Mononuclear cell (primary cell): ENCODE data around the gene PHETA2. TPM values are rescaled to one million over a fixed set of nuclear protein-coding genes. Genes with fewer than 3 reads are reported as not detected.

Experiments used
- H3K27me3 ChIP-seq: 2 replicates; pipeline ENCODE4 v1.6.0; 2011; ENCODE audit warnings: low read length, control low read depth; ENCODE audit not compliant: insufficient read depth
- H3K4me1 ChIP-seq: 2 replicates; pipeline ENCODE4 v1.5.1; 2011; ENCODE audit warnings: mild to moderate bottlenecking, low read length, control low read depth; ENCODE audit not compliant: insufficient read depth
- H3K4me3 ChIP-seq: 2 replicates; pipeline ENCODE4 v1.5.1; 2011; ENCODE audit warnings: mild to moderate bottlenecking, low read length, moderate library complexity
- H3K9me3 ChIP-seq: 2 replicates; pipeline ENCODE4 v1.5.1; 2011; ENCODE audit warnings: low read depth, mild to moderate bottlenecking, control low read depth, low read length
- total RNA-seq: library from RNA; depleted of rRNA; stranded (reverse); fragments of >200 nt; gene quantifications from one replicate; pipeline ENCODE4 v1.2.3, GENCODE V29; 2012

The PHETA2 gene, protein sequence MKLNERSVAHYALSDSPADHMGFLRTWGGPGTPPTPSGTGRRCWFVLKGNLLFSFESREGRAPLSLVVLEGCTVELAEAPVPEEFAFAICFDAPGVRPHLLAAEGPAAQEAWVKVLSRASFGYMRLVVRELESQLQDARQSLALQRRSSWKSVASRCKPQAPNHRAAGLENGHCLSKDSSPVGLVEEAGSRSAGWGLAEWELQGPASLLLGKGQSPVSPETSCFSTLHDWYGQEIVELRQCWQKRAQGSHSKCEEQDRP
- total RNA-seq: 0.94 TPM

DNA sequence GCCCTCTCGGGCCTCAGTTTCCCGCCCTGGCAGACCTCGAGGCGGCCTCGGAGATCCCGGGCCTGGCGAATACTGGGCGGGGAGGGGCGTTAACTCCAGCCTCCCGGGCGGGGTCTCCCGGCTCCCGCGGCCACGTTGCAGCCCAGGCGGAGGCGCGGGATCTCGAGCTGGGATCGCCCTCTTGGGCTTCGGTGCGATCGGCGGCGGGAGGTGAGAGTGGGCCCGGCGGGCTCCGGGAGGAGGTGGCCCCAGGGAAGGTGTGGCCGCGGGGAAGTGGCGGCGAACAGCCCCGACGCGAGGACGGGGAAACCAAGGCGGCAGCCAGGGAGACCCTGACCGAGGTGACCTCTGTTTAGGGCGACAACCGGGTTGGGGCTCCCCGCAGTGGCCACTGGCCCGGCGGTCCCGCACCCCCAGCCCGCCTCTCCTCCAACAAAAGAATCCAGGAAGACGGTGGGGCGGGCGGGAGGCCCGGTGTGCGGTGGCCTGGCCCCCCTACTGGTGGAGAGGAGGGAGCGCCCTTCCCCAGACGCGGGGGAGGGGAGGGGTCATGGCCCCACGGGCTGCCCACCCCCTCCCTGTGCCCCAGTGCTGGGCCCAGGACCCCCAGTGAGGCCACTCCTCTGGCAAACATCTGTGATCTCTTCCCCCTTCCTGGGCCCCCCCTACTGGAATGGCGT is at the start of gene PHETA2:
Gene PHETA2, plus strand, starts transcription at position 117 of the 680 bp plus-strand sequence. CDS start 3,046 bp downstream, outside the sequence.
- Histone ChIP-seq H3K27me3 (no peaks in the 10 kb centered on the region), H3K9me3 (no peaks in the 10 kb centered on the region), H3K4me1 (peaks cover 54% of the 10 kb centered on the region), H3K4me3 (peak within 1 kb of the TSS; percentile 45)

DNA sequence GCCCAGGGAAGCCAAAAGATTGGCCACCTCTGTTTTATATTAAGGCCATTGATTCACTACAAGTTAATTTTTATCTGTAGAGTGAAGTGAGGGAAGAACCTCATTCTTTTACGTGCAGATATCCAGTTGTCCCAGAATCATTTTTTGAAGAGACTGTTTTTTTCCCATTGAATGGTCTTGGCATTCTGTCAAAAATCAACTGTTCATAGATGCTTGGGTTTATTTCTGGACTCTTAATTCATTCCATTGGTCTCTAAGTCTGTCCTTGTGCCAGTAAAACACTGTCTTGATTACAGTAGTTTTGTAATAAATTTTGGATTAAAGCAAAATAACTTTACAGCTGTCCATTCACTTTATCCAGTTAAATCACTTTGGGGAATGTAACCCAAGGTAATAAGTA is 48.6 kb upstream of the PHETA2 start:
- no peaks in the 10 kb centered on the region for H3K9me3 ChIP-seq
- H3K4me3 ChIP-seq: no peak overlapping the region
- H3K27me3 ChIP-seq: no peaks in the 10 kb centered on the region
- H3K4me1 ChIP-seq: peaks cover 7% of the 10 kb centered on the region

DNA sequence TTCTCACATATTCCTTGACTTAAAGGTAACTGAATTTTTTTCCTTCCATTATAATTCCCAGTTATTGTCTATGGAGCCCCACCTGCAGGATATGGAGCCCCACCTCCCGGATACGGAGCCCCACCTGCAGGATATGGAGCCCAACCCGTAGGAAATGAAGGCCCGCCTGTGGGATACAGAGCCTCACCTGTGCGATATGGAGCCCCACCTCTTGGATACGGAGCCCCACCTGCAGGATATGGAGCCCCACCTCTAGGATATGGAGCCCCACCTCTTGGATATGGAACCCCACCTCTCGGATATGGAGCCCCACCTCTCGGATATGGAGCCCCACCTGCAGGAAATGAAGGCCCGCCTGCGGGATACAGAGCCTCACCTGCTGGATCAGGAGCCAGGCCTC is 47.3 kb upstream of the PHETA2 start:
- Histone ChIP-seq H3K27me3 (no peaks in the 10 kb centered on the region), H3K9me3 (no peaks in the 10 kb centered on the region), H3K4me3 (no peak overlapping the region), H3K4me1 (peaks cover 7% of the 10 kb centered on the region)

DNA sequence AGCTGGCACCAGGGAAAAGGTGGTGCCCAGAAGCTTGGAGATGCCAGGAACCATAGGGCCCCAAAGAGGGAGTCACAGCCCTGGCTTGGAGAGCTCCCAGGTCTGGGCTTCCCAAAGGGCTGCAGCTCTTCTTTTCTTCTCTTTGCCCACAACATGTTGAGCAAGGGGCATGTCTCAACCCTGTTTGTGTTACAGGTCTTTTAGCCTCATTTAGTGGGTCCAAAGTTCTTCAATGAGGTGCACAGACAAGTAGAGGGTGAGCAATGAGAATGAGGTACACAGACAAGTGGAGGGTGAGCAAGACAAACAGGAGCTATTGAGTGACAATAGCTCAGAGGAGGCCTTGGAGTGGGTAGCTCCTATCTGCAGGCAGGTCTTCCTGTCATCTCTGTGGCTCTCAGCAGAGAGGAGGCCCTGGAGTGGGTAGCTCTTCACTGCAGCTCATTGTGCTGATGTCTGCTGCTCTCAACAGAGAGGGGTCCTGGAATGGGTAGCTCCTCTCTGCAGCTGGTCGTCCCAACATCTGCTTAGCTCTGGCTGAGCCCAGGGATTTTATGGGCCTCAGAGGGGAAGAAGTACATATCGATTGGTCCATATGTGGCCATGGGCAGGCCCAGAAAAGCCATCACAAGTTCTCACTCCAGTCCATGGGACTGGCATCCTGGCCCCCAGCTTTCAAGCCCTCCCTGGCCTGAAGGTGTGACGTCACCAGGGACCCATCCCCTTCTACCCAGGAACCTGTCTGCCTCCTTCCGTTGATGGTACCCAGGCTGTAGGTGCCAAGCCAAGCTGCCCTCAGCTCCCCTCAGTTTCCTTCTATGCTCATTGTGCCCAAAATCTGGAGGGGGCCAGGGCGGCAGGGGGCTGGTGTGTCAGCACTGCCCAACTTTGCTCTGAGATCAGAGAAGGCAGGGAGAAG is 40.5 kb upstream of the PHETA2 start:
- no peaks in the 10 kb centered on the region for H3K4me1 ChIP-seq
- no peaks in the 10 kb centered on the region for H3K27me3 ChIP-seq
- H3K4me3 ChIP-seq: no peak overlapping the region
- no peaks in the 10 kb centered on the region for H3K9me3 ChIP-seq

DNA sequence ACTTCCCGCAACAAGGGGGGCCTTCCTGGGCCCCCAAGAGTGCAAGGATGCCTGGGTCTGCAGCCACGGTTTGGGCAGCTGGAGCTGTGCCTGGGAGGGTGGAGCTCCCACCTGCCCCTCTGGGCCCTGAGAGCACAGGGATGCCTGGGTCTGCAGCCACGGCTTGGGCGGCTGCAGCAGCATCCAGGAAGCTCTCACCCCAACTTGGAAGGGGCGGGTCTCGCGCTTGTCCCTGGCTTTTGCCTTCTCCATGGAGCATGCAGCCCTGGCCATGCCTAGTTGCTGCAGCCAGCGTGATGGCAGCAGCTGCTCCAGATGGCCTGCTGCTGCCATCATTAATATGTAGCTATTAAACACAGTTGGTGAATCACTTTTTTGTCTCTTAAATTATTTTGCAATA is 38.8 kb upstream of the PHETA2 start:
- Histone ChIP-seq H3K4me1 (no peaks in the 10 kb centered on the region), H3K4me3 (no peak overlapping the region), H3K27me3 (no peaks in the 10 kb centered on the region), H3K9me3 (no peaks in the 10 kb centered on the region)

DNA sequence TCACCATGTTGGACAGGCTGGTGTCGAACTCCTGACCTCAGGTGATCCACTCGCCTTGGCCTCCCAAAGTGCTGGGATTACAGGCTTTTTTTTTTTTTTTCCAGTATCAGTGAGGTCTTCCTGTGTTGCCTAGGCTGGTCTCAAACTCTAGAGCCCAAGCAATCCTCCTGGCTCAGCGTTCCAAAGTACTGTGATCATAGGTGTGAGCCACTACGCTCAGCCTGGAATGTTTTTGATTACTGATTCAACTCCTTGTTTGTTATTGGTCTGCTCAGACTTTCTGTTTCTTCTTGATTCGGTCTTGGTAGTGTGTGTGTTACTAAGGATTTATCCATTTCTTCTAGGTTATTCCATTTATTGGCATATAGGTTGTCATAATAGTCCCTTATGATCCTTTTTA is 34.8 kb upstream of the PHETA2 start:
- H3K27me3 ChIP-seq: no peaks in the 10 kb centered on the region
- H3K4me1 ChIP-seq: no peaks in the 10 kb centered on the region
- H3K9me3 ChIP-seq: peaks cover 9% of the 10 kb centered on the region
- H3K4me3 ChIP-seq: no peak overlapping the region

DNA sequence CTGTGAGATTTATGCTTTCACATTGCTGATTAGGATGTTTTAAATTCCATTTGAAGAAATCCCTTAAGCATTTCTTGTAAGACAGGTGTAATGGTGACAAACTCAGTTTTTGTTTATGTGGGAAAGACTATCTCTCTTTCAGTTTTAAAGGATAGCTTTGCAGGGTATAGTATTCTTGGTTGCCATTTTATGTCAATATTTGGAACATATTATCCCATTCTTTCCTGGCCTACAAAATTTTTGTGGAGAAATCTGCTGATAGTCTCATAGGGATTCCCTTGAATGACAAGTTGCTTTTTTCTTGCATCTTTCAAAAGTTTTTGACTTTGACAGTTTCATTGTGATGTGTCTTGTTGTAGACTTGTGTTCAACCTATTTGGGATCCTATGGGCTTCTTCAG is 32.3 kb upstream of the PHETA2 start:
- H3K9me3 ChIP-seq: peaks cover 9% of the 10 kb centered on the region
- no peaks in the 10 kb centered on the region for H3K4me1 ChIP-seq
- H3K4me3 ChIP-seq: no peak overlapping the region
- no peaks in the 10 kb centered on the region for H3K27me3 ChIP-seq

DNA sequence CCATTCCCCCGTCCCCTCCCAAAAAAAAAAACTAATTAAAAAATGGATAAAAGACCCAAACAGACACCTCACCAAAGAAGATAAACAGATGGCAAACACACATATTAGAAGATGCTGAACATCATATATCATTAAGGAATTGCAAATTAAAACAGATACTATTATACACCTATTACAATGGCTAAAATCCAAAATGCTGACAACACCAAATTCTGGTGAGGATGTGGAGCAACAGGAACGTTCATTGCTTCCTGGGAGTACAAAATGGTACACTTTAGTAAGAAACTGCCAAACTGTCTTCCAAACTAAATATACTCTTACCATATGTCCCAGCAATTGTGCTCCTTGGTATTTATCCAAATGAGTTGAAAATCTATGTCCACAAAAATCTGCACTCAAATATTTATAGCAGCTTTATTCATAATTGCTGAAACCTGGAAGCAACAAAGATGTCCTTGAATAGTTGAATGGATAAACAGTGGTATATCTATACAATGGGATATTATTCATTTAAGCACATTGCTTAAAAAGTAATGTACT is 23.3 kb upstream of the PHETA2 start:
- no peak overlapping the region for H3K4me3 ChIP-seq
- no peaks in the 10 kb centered on the region for H3K27me3 ChIP-seq
- no peaks in the 10 kb centered on the region for H3K9me3 ChIP-seq
- H3K4me1 ChIP-seq: peaks cover 3% of the 10 kb centered on the region

DNA sequence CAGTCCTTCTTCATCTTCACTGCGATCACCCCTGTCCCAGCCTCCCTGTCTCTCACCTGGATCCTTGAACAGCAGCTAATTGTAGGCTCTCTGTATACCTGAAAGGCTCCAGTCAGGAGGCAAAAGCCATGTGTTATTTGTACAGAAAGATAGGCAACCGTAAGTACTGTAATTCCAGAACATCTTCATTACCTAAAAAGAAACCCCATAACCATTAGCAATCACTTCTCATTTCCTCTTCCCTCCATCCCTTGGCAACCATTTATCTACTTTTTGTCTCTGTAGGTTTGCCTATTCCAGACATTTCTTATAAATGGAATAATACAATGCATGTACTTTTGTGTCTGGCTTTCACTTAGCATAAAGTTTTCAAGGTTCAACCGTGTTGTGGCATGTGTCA is 21.3 kb upstream of the PHETA2 start:
- Histone ChIP-seq H3K4me3 (no peak overlapping the region), H3K4me1 (peaks cover 3% of the 10 kb centered on the region), H3K27me3 (no peaks in the 10 kb centered on the region), H3K9me3 (peaks cover 11% of the 10 kb centered on the region)

DNA sequence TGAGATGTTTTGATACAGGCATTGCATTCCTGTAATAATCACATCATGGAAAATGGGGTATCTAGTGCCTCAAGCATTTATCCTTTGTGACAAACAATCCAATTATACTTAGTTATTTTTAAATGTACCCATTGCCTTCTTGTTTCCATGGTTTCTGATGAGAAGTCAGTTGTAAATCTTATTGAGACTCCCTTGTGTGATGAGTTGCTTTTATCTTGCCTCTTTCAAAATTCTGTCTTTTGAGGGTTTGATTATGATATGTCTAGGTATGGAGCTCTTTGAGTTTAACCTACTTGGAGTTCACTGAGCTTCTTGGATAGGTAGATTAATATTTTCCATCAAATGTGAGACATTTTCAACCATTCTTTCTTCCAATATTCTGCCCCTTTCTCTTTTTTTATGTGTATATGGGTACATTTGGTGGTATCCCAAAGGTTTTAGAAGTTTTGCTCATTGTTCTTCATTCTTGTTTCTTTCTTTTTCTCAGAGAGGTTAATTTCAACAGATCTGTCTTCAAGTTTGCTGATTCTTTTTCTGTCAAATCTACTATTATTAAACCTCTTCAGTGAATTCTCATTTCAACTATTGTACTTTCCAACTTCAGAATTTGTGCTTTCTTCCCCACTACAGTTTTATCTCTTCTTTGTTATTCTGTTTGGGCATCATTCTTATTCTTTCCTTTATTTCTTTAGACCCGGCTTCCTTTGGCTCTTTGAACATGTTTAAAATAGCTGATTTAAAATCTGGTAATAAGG is 17.1 kb upstream of the PHETA2 start:
- no peak overlapping the region for H3K4me3 ChIP-seq
- H3K9me3 ChIP-seq: peaks cover 11% of the 10 kb centered on the region
- H3K27me3 ChIP-seq: no peaks in the 10 kb centered on the region
- peaks cover 3% of the 10 kb centered on the region for H3K4me1 ChIP-seq

DNA sequence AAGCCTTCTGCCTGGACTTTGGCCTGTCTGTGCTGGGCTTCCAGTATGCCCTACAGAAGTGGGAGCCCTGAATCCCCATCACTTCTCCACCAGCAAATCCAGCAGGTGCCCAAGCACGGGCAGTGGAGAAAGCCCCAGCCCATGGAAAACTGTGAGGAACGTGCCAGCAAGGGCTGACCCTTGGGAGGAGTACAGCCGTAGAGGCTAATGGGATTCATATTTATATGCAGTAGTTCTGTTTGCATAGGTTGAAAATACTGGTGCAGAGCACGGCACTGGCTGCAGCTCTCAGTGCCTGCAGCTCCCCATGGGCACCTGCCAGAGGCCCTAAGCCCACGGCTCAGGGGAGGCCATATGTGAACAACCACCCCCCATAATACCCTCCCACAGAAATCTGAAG is 13.6 kb upstream of the PHETA2 start:
- Histone ChIP-seq H3K4me1 (no peaks in the 10 kb centered on the region), H3K4me3 (no peak overlapping the region), H3K27me3 (no peaks in the 10 kb centered on the region), H3K9me3 (peaks cover 11% of the 10 kb centered on the region)

DNA sequence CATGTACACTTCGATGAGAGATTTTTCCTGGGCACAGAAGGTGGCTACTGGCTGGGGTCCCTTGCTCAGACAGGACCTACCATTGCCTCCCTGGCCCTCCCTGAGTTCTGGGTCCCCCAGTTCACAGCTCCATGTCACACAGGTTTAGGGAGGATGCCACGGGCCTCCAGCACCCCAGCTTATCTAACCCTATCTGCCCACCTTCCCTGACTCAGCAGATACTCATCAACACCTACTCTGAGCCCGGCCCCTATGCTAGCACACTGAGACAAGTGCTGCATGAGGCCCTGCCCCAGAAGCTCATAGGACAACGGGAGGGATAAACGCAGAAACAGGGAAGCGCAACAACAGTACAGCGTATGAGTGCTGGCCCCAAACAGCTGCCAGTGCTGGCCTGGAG is 13.0 kb upstream of the PHETA2 start:
- no peak overlapping the region for H3K4me3 ChIP-seq
- no peaks in the 10 kb centered on the region for H3K27me3 ChIP-seq
- H3K9me3 ChIP-seq: peaks cover 11% of the 10 kb centered on the region
- no peaks in the 10 kb centered on the region for H3K4me1 ChIP-seq

DNA sequence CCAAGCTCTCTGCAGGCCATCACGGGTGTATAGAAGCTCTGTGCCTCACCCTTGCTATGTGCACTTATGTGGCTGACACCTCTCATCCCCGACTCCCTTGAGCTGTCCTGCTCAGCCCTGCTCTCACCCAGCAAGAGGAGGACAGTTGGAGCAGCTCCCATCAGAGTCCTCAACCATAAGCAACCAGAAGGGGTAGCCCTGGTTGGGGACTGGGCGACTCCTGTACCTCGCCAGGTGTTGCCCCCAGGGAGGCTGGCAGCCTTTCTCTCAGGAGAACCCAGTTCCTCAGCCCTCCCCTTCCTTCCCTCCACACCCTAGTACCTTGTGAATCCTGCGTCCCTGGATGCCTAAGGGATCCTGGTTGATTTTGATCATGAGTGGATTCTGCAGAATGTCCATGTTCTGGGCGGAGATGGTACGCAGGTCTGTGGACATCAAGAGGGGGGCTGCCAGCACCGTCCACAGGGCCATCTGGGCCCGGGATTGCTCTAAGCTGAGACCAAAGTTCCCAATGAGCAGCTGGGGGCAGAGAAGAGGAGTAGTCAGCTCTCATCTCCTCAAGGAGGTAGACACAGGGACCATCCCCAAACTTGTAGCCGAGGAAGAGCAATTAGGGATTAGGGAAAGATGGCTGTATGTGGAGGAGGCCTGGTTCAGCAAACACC is 11.4 kb upstream of the PHETA2 start:
- Histone ChIP-seq H3K27me3 (no peaks in the 10 kb centered on the region), H3K4me1 (no peaks in the 10 kb centered on the region), H3K9me3 (no peaks in the 10 kb centered on the region), H3K4me3 (no peak overlapping the region)

DNA sequence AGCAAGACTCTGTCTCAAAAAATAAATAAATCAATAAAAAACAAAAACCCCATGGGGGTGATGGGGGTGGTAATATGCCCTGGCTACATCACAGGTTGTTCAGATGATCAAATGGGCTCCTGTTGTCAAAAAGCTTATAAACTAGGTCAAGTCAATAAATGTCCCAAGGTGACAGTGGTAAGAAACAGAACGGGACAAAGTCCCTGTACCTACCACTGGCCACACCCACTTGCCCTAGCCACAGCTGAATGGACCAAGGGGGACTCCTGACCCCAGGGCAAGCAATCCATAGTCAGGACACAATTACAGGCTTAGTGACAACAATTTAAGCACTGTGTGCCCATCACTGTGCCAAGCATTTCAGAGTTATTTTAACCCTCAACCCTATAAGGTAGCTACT is 9.4 kb upstream of the PHETA2 start:
- H3K4me1 ChIP-seq: peaks cover 11% of the 10 kb centered on the region
- no peaks in the 10 kb centered on the region for H3K9me3 ChIP-seq
- no peak overlapping the region for H3K4me3 ChIP-seq
- H3K27me3 ChIP-seq: no peaks in the 10 kb centered on the region
